Left kidney (tissue), 2 donors: Measurements from ENCODE around the gene COL28A1. TPM values are rescaled to one million over a fixed set of nuclear protein-coding genes. Genes with fewer than 3 reads are reported as not detected.
"Not testable (repeated sequence)": the region's sequence is repeated elsewhere in the genome, so short reads cannot be mapped to it uniquely, and the experiment has no call there.

Experiments
- DNase-seq: peaks from one replicate; pipeline ENCODE4 v3.0.0-alpha.2; 2013
- polyA plus RNA-seq: library from polyadenylated mRNA; unstranded; fragments of 120-200 nt; gene quantifications from one replicate; pipeline ENCODE4 v1.2.1, GENCODE V29; 2013; ENCODE audit not compliant: insufficient read length

COL28A1 gene
- polyA plus RNA-seq, 1 donor: 11.9 TPM

GRCh38 chr7:7464991-7465765, 70.5 kb downstream of the COL28A1 start:
- not testable (repeated sequence) for DNase-seq

GRCh38 chr7:7454000-7454399, 81.7 kb downstream of the COL28A1 start:
- no peak for DNase-seq

GRCh38 chr7:7452652-7453051, 83.0 kb downstream of the COL28A1 start:
- no peak for DNase-seq

- DNase-seq: no peak
Observed at GRCh38 chr7:7452119-7452518, 83.6 kb downstream of the COL28A1 start.

GRCh38 chr7:7449055-7449454, 86.6 kb downstream of the COL28A1 start:
- no peak for DNase-seq

GRCh38 chr7:7446616-7447015, 89.1 kb downstream of the COL28A1 start:
- DNase-seq: no peak

GRCh38 chr7:7443806-7444350, 91.8 kb downstream of the COL28A1 start:
- peak; percentile 28 for DNase-seq

GRCh38 chr7:7439564-7439963, 96.1 kb downstream of the COL28A1 start:
- no peak for DNase-seq

GRCh38 chr7:7438851-7439250, 96.8 kb downstream of the COL28A1 start:
- DNase-seq: no peak

- DNase-seq: no peak
Observed at GRCh38 chr7:7435978-7436377, 99.7 kb downstream of the COL28A1 start.

- DNase-seq: no peak
Observed at GRCh38 chr7:7434329-7434728, 101.3 kb downstream of the COL28A1 start.

- no peak for DNase-seq
Observed at GRCh38 chr7:7433811-7434210, 101.9 kb downstream of the COL28A1 start.

- no peak for DNase-seq
Observed at GRCh38 chr7:7432979-7433378, 102.7 kb downstream of the COL28A1 start.

- DNase-seq: no peak
Observed at GRCh38 chr7:7428806-7429205, 106.9 kb downstream of the COL28A1 start.

- DNase-seq: no peak
Observed at GRCh38 chr7:7427363-7427762, 108.3 kb downstream of the COL28A1 start.

GRCh38 chr7:7426676-7427075, 109.0 kb downstream of the COL28A1 start:
- no peak for DNase-seq

GRCh38 chr7:7425321-7425720, 110.4 kb downstream of the COL28A1 start:
- DNase-seq: no peak

- peak; percentile 63 for DNase-seq
Observed at GRCh38 chr7:7424151-7424873, 111.4 kb downstream of the COL28A1 start.

GRCh38 chr7:7422641-7423040, 113.0 kb downstream of the COL28A1 start:
- DNase-seq: no peak

- DNase-seq: no peak
Observed at GRCh38 chr7:7421826-7422225, 113.8 kb downstream of the COL28A1 start.

GRCh38 chr7:7418997-7419396, 116.7 kb downstream of the COL28A1 start:
- DNase-seq: no peak

GRCh38 chr7:7417851-7418250, 117.8 kb downstream of the COL28A1 start:
- DNase-seq: no peak

GRCh38 chr7:7417414-7417813, 118.3 kb downstream of the COL28A1 start:
- DNase-seq: no peak
